Activated T-cell treated with anti-CD3 and anti-CD28 coated beads for 1 hour (primary cell): ENCODE results near the gene SNTG2.

Experiments used
- DNase-seq: peaks from one replicate; pipeline ENCODE4 v3.0.0-alpha.2; 2020; ENCODE audit warnings: low read depth

SNTG2 gene

GRCh38 chr2:926896-927295 is 23.8 kb upstream of the SNTG2 start:
- no peak for DNase-seq

DNA sequence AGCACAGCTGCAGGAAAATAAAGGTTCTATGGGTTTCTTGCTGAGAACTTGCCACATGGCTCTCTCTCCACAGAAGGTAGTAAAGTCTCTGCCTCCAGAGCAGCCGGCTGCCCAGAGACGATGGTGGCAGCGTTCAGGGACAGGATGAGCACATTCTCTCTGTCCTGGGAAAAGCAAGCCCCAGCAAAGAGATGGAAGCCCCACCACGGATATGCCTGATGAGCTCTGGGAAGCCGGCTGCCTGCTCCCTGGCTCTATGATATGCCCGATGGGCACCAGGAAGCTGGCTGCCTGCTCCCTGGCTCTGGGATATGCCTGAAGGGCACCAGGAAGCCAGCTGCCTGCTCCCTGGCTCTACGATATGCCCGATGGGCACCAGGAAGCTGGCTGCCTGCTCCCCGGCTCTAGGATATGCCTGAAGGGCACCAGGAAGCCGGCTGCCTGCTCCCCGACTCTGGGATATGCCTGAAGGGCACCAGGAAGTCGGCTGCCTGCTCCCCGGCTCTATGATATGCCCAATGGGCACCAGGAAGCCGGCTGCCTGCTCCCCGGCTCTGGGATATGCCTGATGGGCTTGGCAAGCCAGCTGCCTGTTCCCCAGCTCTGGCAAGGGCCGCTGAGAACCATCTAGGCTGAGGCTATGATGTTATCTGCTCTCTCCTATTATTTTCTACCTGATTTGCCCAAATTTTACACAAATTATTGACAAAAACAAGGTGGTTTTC is 21.5 kb upstream of the SNTG2 start:
- DNase-seq = no peak

DNA sequence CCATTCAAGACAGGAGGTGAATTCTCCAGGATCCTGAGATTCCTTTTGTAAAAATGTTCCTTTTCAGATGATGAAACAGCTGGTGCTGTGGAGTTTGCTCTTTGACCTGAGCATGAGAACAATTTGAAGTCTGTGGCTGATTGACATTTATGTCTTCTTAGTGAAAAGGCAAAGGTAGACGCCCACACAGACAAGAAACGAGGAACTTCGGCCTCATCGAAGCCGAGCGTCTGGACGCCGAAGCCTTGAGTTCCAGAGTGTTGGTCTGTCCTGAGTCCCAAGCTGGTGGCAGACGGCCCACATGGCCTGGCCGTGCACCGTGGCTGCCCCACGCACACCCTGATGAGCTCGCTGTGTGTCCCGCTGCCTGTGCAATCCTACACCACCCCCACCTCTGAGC is 20.7 kb upstream of the SNTG2 start:
- no peak for DNase-seq

- DNase-seq = no peak
Observed at GRCh38 chr2:930935-931334, 19.7 kb upstream of the SNTG2 start.

- DNase-seq = no peak
Observed at GRCh38 chr2:932320-933115, 18.1 kb upstream of the SNTG2 start.

DNA sequence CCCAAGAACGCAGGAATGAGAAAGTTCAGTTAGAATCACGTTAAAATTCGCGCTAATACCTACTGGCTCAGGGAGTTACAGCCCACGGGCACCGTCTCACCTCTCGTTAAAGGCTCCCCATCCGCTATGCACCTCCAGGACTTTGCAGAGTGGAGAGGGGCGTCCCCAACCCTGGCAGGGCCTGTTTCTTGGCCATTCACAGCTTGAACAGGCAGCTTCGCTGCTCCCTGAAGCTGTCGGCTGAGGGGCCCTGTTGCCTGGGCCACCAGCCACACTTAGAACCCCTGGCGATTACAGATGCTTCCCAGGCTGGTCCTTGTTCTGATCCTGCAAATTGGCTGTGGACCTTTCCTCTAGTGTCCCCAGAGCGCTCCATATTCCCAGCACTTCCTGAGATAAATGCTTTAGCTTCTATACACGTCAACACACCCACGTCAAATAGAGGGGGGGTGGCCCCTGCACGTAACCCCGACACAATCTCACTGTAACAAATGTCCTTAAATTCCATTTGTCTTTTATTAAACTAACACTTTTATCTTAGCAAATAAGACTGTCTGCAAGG is 16.8 kb upstream of the SNTG2 start:
- no peak for DNase-seq

GRCh38 chr2:937530-937929 is 13.1 kb upstream of the SNTG2 start:
- DNase-seq = no peak

DNA sequence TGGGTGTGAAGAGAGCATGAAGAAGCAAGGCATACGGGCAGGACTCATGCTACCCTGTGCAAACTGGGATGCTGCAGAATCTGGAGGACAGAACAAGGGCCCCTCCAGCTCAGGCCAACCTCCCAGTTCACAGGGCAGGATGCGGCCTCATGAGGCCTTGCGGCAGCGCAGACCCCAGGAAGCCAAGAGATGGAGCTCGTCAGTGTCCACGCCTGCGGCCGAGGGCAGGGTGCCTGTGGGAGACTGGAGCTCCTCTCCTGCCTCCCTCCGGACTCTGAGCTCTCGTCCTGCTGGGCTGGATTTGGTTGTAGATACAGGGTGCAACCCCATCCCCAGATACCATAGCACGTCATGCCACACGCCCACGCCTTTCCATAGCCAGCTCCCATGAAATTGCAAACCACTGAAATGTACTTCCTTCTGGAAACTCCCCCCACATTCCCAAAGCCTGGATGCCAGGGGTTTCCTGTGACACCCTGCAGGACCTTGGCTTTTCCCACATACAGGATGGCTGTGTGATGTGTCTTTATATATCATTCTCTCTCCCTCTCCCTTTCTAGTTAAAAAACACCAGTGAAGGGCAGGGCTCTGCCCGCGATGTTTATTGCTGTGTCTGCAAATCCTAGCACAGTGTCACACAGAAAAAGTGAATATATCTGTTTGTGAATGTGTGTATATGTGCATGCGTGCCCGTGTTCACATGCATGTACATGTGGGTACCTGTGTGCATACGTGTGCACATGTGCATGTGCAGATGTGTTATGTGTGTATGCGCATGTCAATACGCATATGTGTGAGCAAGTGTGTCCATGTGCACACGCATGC is 12.3 kb upstream of the SNTG2 start:
- no peak for DNase-seq

GRCh38 chr2:939936-940601 is 10.6 kb upstream of the SNTG2 start:
- no peak for DNase-seq

DNA sequence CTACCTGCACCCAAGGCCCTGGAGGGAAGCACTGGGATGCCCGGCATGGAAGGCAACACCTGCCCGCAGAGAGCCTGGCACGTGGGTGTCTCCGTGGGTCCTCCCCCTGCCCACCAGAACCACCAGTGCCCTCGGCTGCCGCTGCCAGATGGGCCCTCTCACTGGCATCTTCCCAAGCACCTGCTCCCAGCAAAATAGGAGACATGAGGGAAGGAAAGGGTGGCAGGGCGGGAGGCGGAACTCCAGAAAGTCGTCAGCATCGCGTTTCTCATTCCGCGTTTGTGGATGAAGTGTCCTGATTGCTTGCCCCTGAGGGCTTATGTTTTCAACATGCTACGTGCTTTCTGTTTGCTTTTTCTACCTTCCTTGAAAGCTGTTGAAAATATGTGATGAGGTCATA is 8.8 kb upstream of the SNTG2 start:
- DNase-seq = no peak

GRCh38 chr2:942775-943460 is 7.7 kb upstream of the SNTG2 start:
- no peak for DNase-seq

GRCh38 chr2:943461-943797 is 7.2 kb upstream of the SNTG2 start:
- DNase-seq = no peak

GRCh38 chr2:943821-944220 is 6.8 kb upstream of the SNTG2 start:
- no peak for DNase-seq

DNA sequence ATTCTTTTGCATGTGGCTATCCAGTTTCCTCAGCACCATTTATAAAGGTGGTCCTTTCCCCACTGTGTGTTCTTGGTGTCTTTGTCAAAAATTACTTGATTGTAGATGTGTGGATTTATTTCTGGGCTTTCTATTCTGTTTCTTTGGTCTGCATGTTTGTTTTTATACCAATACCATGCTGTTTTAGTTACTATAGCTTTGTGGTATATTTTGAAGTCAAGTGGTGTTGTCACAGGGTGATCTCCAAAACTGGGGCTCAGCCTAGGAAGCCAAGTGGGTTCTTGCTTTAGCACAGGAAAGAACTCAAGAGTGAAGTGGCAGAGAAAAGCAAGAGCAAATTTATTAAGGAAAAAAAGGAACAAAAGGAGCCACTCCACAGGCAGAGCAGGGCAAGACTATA is 6.0 kb upstream of the SNTG2 start:
- no peak for DNase-seq

GRCh38 chr2:945104-945503 is 5.5 kb upstream of the SNTG2 start:
- no peak for DNase-seq

- no peak for DNase-seq
Observed at GRCh38 chr2:946073-946948, 4.3 kb upstream of the SNTG2 start.

DNA sequence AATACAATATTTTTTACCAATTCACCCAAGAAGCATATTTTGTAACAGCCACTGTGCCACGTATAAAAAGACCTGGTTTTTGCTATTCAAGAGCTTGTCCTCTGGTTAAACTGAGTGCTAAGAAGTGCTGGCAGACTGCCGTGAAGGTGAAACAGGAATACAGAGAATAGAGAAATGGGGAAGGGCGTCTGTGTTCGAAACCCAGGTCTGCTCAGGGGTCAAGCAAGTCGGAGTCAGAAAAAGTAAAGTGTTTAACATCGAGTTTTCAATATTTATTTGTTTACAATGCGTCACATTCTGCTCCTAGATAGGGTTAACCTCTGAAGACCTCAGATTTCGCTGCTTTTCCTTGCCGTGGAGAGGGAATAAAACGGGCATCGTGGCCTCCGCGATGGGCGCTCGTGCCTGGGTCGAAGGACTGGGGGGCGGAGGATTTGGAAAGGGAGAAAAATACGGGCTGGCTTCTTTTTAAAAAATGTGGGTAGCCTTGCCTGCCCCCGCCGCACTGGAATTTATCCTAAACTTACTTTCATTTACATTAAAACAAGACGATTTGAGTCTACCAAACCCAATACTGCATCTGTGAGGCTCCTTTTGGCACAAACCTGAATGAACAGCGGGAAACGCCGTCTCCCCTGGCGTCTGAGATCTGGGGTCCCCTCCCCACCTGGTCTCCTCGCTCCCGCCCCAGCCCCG is 1.1 kb upstream of the SNTG2 start:
- DNase-seq = no peak

DNA sequence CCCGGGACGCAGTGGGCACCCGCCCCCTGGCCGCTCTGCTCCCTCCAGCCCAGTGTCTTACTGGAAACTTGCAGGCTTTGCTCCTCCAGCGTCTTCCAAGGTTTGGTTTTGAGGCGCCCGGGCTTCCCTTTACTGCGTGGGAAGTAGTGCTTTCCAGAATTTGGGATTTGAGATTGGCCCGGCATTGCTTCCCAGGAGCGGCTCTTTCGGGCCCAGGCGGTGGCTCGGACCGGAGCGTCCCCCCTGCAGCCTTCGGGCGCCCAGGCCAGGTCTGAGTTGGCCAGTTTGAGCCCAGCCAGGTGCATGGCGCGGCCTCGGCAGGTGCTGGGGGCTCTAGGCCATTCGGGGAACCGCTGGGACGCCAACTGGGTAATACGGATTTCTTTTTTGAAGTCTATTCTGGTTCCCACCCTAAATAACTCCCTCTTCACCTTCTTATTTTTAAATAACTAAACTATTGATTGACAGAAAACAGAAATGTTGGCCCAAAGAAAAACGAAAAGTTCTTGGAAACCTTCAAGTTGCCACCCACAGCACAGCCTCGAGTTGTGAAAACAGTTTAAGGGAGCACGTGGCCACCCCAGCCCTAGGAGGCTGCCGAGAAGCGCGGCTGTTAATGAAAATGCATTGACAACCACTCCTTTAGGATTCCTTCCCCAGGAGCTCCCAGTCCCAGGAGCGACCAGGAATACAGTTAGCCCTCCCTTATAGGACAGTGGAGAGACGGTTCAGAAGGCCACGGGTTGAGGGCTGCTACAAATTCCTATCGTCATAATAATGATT is 766 bp downstream of the SNTG2 start:
- DNase-seq = no peak

- no peak for DNase-seq
Observed at GRCh38 chr2:953408-953807, 2.8 kb downstream of the SNTG2 start.
